SK-N-SH treated with all-trans-retinoic acid at 6 μM for 48 hours (cell line): ENCODE data around the gene FRMD1.

Experiments
- BACH2 ChIP-seq: fragments of 250-450 bp; sonication (Bioruptor Pico); IDR thresholded peaks from 2 replicates; pipeline ENCODE4 v1.9.0; 2021; ENCODE audit warnings: mild to moderate bottlenecking, borderline replicate concordance
- ESRRG ChIP-seq: fragments of 250-450 bp; sonication (Bioruptor Pico); IDR thresholded peaks from 2 replicates; pipeline ENCODE4 v1.6.1; 2021; ENCODE audit warnings: mild to moderate bottlenecking
- GLIS3 ChIP-seq: fragments of 250-450 bp; sonication (Bioruptor Pico); IDR thresholded peaks from 2 replicates; pipeline ENCODE4 v1.5.0; 2020; ENCODE audit warnings: mild to moderate bottlenecking, moderate library complexity
- ISL1 ChIP-seq: fragments of 250-450 bp; sonication (Bioruptor Pico); IDR thresholded peaks from 2 replicates; pipeline ENCODE4 v2.1.2; 2022; ENCODE audit warnings: mild to moderate bottlenecking, moderate library complexity
- PATZ1 ChIP-seq: fragments of 250-450 bp; sonication (Bioruptor Pico); IDR thresholded peaks from 2 replicates; pipeline ENCODE4 v1.8.0; 2020; ENCODE audit warnings: mild to moderate bottlenecking, moderate library complexity, borderline replicate concordance
- RARB ChIP-seq: fragments of 250-450 bp; sonication (Bioruptor Pico); IDR thresholded peaks from 2 replicates; pipeline ENCODE4 v1.8.0; 2021; ENCODE audit warnings: mild to moderate bottlenecking, moderate library complexity
- SNAI2 ChIP-seq: fragments of 250-450 bp; sonication (Bioruptor Pico); IDR thresholded peaks from 2 replicates; pipeline ENCODE4 v1.5.0; 2020; ENCODE audit warnings: mild to moderate bottlenecking, moderate library complexity
- TCF4 ChIP-seq: fragments of 250-450 bp; sonication (Bioruptor Pico); IDR thresholded peaks from 2 replicates; pipeline ENCODE4 v1.8.0; 2021; ENCODE audit warnings: mild to moderate bottlenecking, moderate library complexity, borderline replicate concordance
- TSHZ2 ChIP-seq: fragments of 250-450 bp; sonication (Bioruptor Pico); IDR thresholded peaks from 2 replicates; pipeline ENCODE4 v1.5.0; 2020; ENCODE audit warnings: mild to moderate bottlenecking, moderate library complexity
- ZFP3 ChIP-seq: fragments of 250-450 bp; sonication (Bioruptor Pico); IDR thresholded peaks from 2 replicates; pipeline ENCODE4 v1.5.0; 2020; ENCODE audit warnings: mild to moderate bottlenecking, moderate library complexity
- ZFP30 ChIP-seq: fragments of 450-650 bp; formaldehyde crosslinking; IDR thresholded peaks from 2 replicates; pipeline ENCODE4 v1.5.0; 2022; ENCODE audit warnings: mild to moderate bottlenecking, moderate library complexity
- ZNF565 ChIP-seq: fragments of 450-650 bp; formaldehyde crosslinking; conservative IDR thresholded peaks from 2 replicates; pipeline ENCODE4 v1.5.0; 2020; ENCODE audit warnings: low read depth, mild to moderate bottlenecking, moderate library complexity
- ZNF8 ChIP-seq: fragments of 450-650 bp; formaldehyde crosslinking; IDR thresholded peaks from 2 replicates; pipeline ENCODE4 v1.5.0; 2020; ENCODE audit warnings: mild to moderate bottlenecking, moderate library complexity
- TF ChIP-seq, protein P1 (sequence below): fragments of 250-450 bp; sonication (Bioruptor Pico); IDR thresholded peaks from 2 replicates; pipeline ENCODE4 v1.5.1; 2020; ENCODE audit warnings: low read depth, mild to moderate bottlenecking, moderate library complexity

- TF ChIP-seq ISL1 (CRISPR knock-in tag) (no peak), ZFP3 (CRISPR knock-in tag) (no peak), ZFP30 (CRISPR knock-in tag) (no peak), TCF4 (no peak), RARB (CRISPR knock-in tag) (no peak), BACH2 (CRISPR knock-in tag) (no peak), ESRRG (no peak), GLIS3 (CRISPR knock-in tag) (no peak), PATZ1 (CRISPR knock-in tag) (no peak), TSHZ2 (CRISPR knock-in tag) (no peak), ZNF8 (CRISPR knock-in tag) (no peak), SNAI2 (no peak), ZNF565 (CRISPR knock-in tag) (no peak)
- TF ChIP-seq, protein P1, sequence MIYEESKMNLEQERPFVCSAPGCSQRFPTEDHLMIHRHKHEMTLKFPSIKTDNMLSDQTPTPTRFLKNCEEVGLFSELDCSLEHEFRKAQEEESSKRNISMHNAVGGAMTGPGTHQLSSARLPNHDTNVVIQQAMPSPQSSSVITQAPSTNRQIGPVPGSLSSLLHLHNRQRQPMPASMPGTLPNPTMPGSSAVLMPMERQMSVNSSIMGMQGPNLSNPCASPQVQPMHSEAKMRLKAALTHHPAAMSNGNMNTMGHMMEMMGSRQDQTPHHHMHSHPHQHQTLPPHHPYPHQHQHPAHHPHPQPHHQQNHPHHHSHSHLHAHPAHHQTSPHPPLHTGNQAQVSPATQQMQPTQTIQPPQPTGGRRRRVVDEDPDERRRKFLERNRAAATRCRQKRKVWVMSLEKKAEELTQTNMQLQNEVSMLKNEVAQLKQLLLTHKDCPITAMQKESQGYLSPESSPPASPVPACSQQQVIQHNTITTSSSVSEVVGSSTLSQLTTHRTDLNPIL (CRISPR knock-in tag) = no peak
These were observed 9.4 kb upstream of the FRMD1 start for GRCh38 chr6:168088161-168089053.
